Neural progenitor cell (in vitro differentiated cells): ENCODE results near the gene KCTD10.

Experiments
- CTCF ChIP-seq: fragments of 200-600 bp; sonication (generic); IDR thresholded peaks from 2 replicates; pipeline ENCODE4 v1.5.1; 2017; ENCODE audit warnings: antibody characterized with exemption, mild to moderate bottlenecking
- EZH2 ChIP-seq: fragments of 200-600 bp; sonication (generic); IDR thresholded peaks from 2 replicates; pipeline ENCODE4 v1.6.1; 2017; ENCODE audit warnings: antibody characterized with exemption, mild to moderate bottlenecking, moderate library complexity

GRCh38 chr12:109458086-109458485, 19.0 kb downstream of the KCTD10 start:
- no peak for TF ChIP-seq EZH2
- no peak for TF ChIP-seq CTCF
